Activated CD8-positive, alpha-beta T cell treated with anti-CD3 and anti-CD28 coated beads for 36 hours (primary cell): Measurements from ENCODE around the gene PAK6. TPM values are rescaled to one million over a fixed set of nuclear protein-coding genes. Genes with fewer than 3 reads are reported as not detected.

Source experiments
- ATAC-seq: fragments of 200-7000 bp; cut with Tn5 transposase; one replicate; pipeline ENCODE4 v1.10.0; 2021; ENCODE audit warnings: mild to moderate bottlenecking, moderate library complexity
- CTCF ChIA-PET: fragments of 350-600 bp; sonication (Branson Sonifier 250); formaldehyde crosslinking; loops from one replicate; lab custom pipeline; 2021; ENCODE audit warnings: antibody characterized with exemption; lab: Charles Lee
- POLR2A ChIA-PET: fragments of 350-600 bp; sonication (Branson Sonifier 250); formaldehyde crosslinking; loops from one replicate; lab custom pipeline; 2021; ENCODE audit warnings: antibody characterized with exemption; lab: Charles Lee
- DNase-seq: peaks from one replicate; pipeline ENCODE4 v3.0.0-alpha.2; 2020
- H3K27ac Mint-ChIP-seq: one replicate; pipeline ENCODE4 v1.8.0; 2021; ENCODE audit warnings: mild to moderate bottlenecking, mixed read lengths
- H3K27me3 Mint-ChIP-seq: one replicate; pipeline ENCODE4 v1.8.0; 2021; ENCODE audit warnings: mixed read lengths
- H3K36me3 Mint-ChIP-seq: one replicate; pipeline ENCODE4 v1.8.0; 2021; ENCODE audit warnings: low read depth, mixed read lengths
- H3K4me1 Mint-ChIP-seq: one replicate; pipeline ENCODE4 v1.8.0; 2021; ENCODE audit warnings: low read depth, mixed read lengths
- H3K4me3 Mint-ChIP-seq: one replicate; pipeline ENCODE4 v1.8.0; 2021; ENCODE audit warnings: mild to moderate bottlenecking, moderate library complexity, mixed read lengths
- H3K9me3 Mint-ChIP-seq: one replicate; pipeline ENCODE4 v1.8.0; 2021; ENCODE audit warnings: mixed read lengths
- intact Hi-C: fragments of 100-400 bp; cut with micrococcal nuclease; formaldehyde crosslinking; loops from one replicate; pipeline ENCODE4 v1.10.0; 2022
- total RNA-seq, 2 experiments: library from RNA; stranded (reverse); gene quantifications; one replicate each; pipeline ENCODE4 v1.2.3, GENCODE V29; 2021
- TF ChIP-seq, protein P1 (sequence below): fragments of 200-600 bp; IDR thresholded peaks from one replicate; pipeline ENCODE4 v1.8.0; 2022; ENCODE audit warnings: antibody characterized with exemption, mild to moderate bottlenecking

PAK6 gene
- total RNA-seq, 2 experiments from 2014 or later: 0.67 to 0.83 TPM

DNA sequence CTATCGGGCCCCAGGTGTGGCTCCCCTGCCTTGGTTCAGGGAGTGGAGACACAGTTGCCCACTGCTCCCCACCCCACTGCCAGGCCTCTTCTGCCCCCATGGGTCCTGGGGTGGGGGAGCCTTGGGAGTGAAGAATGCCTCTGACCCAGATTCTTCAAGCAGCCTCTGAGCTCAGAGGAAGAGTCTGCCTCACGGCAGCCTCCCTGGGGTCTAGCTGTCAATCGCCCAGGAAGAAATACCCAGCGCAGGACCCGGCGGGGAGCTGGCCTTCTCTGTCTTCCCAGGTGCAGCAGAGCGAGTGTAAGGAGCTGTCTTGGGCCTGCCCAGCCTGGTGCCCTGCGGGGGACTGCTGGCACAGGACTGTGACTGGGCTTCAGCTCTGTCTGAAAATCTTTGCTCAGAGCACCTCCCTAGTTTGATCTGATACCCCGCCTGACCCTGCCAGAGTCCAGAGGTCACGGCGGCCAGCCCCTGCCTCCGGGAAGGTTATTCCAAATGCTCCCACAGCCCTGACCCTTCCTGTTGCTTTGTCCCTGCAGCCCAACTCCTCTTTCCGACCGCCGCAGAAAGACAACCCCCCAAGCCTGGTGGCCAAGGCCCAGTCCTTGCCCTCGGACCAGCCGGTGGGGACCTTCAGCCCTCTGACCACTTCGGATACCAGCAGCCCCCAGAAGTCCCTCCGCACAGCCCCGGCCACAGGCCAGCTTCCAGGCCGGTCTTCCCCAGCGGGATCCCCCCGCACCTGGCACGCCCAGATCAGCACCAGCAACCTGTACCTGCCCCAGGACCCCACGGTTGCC is 33.0 kb downstream of the PAK6 start:
- no peaks in the 10 kb centered on the region for H3K9me3 Mint-ChIP-seq
- DNase-seq: no peak
- H3K36me3 Mint-ChIP-seq: no peaks in the 10 kb centered on the region
- ChIA-PET POLR2A (interaction anchor here (1.7 kb wide), 1 partner anchor 232 kb away, joined by 4 read pairs; the partner anchor contains the start of gene SRP14), CTCF (interaction anchor here (1.2 to 14.6 kb wide), 10 partner anchors 8 to 234 kb away, joined by 3 to 595 read pairs (median 48); partner anchors contain the start of genes CCDC9B, INAFM2, PAK6 and PLCB2)
- TF ChIP-seq, protein P1, sequence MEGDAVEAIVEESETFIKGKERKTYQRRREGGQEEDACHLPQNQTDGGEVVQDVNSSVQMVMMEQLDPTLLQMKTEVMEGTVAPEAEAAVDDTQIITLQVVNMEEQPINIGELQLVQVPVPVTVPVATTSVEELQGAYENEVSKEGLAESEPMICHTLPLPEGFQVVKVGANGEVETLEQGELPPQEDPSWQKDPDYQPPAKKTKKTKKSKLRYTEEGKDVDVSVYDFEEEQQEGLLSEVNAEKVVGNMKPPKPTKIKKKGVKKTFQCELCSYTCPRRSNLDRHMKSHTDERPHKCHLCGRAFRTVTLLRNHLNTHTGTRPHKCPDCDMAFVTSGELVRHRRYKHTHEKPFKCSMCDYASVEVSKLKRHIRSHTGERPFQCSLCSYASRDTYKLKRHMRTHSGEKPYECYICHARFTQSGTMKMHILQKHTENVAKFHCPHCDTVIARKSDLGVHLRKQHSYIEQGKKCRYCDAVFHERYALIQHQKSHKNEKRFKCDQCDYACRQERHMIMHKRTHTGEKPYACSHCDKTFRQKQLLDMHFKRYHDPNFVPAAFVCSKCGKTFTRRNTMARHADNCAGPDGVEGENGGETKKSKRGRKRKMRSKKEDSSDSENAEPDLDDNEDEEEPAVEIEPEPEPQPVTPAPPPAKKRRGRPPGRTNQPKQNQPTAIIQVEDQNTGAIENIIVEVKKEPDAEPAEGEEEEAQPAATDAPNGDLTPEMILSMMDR: no peak
- H3K4me3 Mint-ChIP-seq: no peak overlapping the region
- no peak for ATAC-seq
- no peak overlapping the region for H3K27ac Mint-ChIP-seq
- no peaks in the 10 kb centered on the region for H3K4me1 Mint-ChIP-seq
- intact Hi-C loops: no loop called here
- H3K27me3 Mint-ChIP-seq: no peaks in the 10 kb centered on the region

DNA sequence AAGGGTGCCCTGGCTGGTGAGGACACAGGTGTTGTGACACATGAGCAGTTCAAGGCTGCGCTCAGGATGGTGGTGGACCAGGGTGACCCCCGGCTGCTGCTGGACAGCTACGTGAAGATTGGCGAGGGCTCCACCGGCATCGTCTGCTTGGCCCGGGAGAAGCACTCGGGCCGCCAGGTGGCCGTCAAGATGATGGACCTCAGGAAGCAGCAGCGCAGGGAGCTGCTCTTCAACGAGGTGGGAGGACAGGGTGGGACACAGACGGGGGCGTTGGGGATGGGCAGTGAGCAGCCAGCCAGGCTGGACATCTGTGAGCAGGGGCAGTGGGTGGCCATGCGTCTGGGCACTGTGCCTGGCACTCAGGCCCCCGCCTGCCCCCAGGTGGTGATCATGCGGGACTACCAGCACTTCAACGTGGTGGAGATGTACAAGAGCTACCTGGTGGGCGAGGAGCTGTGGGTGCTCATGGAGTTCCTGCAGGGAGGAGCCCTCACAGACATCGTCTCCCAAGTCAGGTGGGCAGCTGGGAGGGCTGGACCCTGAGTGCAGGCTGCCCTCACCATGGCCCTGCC is 33.7 kb downstream of the PAK6 start:
- ChIA-PET POLR2A (interaction anchor here (1.7 kb wide), 1 partner anchor 233 kb away, joined by 4 read pairs; the partner anchor contains the start of gene SRP14), CTCF (interaction anchor here (1.1 to 14.6 kb wide), 19 partner anchors 11 to 235 kb away, joined by 3 to 595 read pairs (median 35); partner anchors contain the start of genes ANKRD63, CCDC9B, INAFM2 and PAK6)
- intact Hi-C loops: no loop called here
- Mint-ChIP-seq H3K36me3 (no peaks in the 10 kb centered on the region), H3K4me1 (no peaks in the 10 kb centered on the region), H3K27me3 (peaks cover 1% of the 10 kb centered on the region), H3K4me3 (no peak overlapping the region), H3K27ac (no peak overlapping the region), H3K9me3 (no peaks in the 10 kb centered on the region)
- TF ChIP-seq, protein P1: no peak
- ATAC-seq (no peak), DNase-seq (peak; percentile 28)

DNA sequence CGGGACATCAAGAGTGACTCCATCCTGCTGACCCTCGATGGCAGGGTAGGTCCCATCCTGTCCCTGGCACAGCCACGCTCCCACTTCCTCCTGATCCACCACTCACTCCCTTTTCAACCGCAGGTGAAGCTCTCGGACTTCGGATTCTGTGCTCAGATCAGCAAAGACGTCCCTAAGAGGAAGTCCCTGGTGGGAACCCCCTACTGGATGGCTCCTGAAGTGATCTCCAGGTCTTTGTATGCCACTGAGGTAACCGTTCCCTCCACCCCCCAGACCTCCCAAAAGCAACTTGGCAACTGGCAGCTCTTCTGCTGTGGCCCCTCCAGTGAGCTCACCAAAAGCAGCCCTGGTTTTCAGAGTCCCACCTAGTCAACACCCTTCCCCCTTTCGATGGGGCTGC is 34.6 kb downstream of the PAK6 start:
- no peak for ATAC-seq
- no peaks in the 10 kb centered on the region for H3K4me1 Mint-ChIP-seq
- intact Hi-C loops: no loop called here
- no peak overlapping the region for H3K4me3 Mint-ChIP-seq
- no peak for DNase-seq
- H3K27ac Mint-ChIP-seq: no peak overlapping the region
- no peaks in the 10 kb centered on the region for H3K9me3 Mint-ChIP-seq
- H3K36me3 Mint-ChIP-seq: no peaks in the 10 kb centered on the region
- H3K27me3 Mint-ChIP-seq: peaks cover 5% of the 10 kb centered on the region
- POLR2A ChIA-PET: interaction anchor here (0.7 to 2.1 kb wide), 2 partner anchors 34 to 234 kb away, joined by 3 to 9 read pairs; partner anchors contain the start of genes PAK6 and SRP14
- TF ChIP-seq, protein P1: no peak
- CTCF ChIA-PET: interaction anchor here (0.6 to 14.6 kb wide), 46 partner anchors 11 to 488 kb away, joined by 3 to 595 read pairs (median 6); partner anchors contain the start of genes ANKRD63, BMF, BUB1B and CCDC9B

DNA sequence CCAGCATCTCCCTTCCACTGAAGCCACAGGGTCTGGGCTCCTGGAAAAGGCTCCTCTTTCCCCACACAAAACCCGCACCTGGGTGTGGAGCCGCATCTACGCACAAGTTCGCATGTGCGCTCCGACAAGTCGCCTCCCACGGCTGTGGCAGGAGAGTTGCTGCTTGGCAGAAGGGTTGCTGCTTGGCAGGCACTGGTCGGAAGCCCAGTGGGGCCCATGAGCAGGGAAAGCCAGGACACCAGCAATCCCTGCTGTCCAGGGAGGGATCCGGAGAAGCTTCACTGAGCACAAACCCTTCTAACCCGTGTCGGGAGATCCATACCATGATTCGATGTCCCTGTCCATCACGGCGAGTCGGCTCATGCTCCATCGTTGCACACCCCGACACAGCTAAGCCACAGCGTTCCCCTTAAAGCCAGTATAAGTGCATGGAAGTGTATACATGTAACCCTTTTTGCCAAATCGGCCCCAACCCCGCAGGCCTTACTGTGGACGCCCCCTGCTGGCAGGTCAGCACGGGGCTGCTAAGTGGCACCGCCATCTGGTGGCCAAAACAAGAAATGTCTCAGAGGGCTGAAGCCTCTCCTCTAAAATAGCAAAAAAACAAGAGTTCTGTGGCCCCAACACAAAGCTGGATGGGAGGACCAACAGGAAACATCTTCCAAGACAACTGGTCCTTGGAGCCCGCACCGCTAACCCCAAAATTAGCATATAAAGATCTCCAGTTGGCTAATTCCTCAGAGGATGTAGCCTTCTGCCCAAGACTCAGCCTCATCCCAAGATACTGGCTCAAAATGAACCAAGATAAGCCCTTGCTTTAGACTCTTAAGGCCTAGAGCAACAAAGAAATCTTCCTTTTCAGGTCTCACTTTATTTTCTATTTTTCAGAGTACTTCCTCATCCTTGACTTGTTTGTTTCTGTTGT is 35.7 kb downstream of the PAK6 start:
- POLR2A ChIA-PET: interaction anchor here (0.6 to 5.1 kb wide), 6 partner anchors 9 to 235 kb away, joined by 3 to 22 read pairs (median 4); partner anchors contain the start of genes PLCB2 and SRP14
- Mint-ChIP-seq H3K4me3 (no peak overlapping the region), H3K36me3 (no peaks in the 10 kb centered on the region), H3K9me3 (no peaks in the 10 kb centered on the region), H3K27me3 (peaks cover 14% of the 10 kb centered on the region), H3K4me1 (no peaks in the 10 kb centered on the region), H3K27ac (no peak overlapping the region)
- CTCF ChIA-PET: interaction anchor here (0.6 to 14.6 kb wide), 81 partner anchors 10 to 489 kb away, joined by 3 to 595 read pairs (median 5); partner anchors contain the start of genes ANKRD63, BMF, BUB1B and CCDC9B
- peak; percentile 89 for DNase-seq
- ATAC-seq: peak; percentile 81
- intact Hi-C loops: loop anchor here (1.0 kb wide), 2 partner anchors 57 to 229 kb away; no protein-coding TSS in a partner anchor
- TF ChIP-seq, protein P1: peak; percentile 100
